Suprapubic skin (tissue), 4 donors: ENCODE results near the gene C2CD2L.
"Not testable (repeated sequence)": the region's sequence is repeated elsewhere in the genome, so short reads cannot be mapped to it uniquely, and the experiment has no call there.

Source experiments
- POLR2A ChIP-seq, 2 donors: fragments of 450-650 bp; IDR thresholded peaks; one replicate each; pipeline ENCODE4 v1.6.1; 2017; ENCODE audit warnings: antibody characterized with exemption in 2 of 2, mild to moderate bottlenecking in 2 of 2, moderate library complexity in 2 of 2
- POLR2AphosphoS5 ChIP-seq, 3 donors: sonication (generic); formaldehyde crosslinking; IDR thresholded peaks; one replicate each; pipeline ENCODE4 v1.6.1; 2017; ENCODE audit warnings: antibody characterized with exemption in 3 of 3
- TF ChIP-seq, protein P1 (sequence below), 2 donors: fragments of 200-600 bp in 1 of 2; fragments of 450-650 bp in 1 of 2; sonication (generic) in 1 of 2; IDR thresholded peaks; one replicate each; pipeline ENCODE4 v1.5.1; 2016 to 2019; ENCODE audit warnings: antibody characterized with exemption in 2 of 2, mild to moderate bottlenecking in 1 of 2, moderate library complexity in 1 of 2

DNA sequence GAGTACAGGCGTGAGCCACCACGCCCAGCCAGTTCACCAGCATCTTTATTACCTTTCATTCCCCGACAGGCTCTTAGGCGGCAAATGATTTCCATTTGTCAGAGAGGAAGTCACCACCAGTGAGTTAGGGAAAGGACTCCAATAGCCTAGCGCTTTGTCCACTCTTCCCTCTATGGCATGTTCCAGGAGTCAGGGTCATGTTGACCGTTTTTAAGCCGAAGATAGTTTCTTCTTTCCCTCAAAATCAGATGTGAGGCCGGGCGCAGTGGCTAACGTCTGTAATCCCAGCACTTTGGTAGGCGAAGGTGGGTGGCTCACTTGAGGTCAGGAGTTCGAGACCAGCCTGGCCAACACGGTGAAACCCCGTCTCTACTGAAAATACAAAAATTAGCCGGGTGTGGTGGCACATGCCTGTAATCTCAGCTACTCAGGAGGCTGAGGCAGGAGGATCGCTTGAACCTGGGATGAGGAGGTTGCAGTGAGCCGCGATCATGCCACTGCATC, 3.9 kb upstream of the C2CD2L start:
- TF ChIP-seq POLR2A, POLR2AphosphoS5 (IDR thresholded peaks at IDR 0.05): not testable (repeated sequence)
- TF ChIP-seq, protein P1, sequence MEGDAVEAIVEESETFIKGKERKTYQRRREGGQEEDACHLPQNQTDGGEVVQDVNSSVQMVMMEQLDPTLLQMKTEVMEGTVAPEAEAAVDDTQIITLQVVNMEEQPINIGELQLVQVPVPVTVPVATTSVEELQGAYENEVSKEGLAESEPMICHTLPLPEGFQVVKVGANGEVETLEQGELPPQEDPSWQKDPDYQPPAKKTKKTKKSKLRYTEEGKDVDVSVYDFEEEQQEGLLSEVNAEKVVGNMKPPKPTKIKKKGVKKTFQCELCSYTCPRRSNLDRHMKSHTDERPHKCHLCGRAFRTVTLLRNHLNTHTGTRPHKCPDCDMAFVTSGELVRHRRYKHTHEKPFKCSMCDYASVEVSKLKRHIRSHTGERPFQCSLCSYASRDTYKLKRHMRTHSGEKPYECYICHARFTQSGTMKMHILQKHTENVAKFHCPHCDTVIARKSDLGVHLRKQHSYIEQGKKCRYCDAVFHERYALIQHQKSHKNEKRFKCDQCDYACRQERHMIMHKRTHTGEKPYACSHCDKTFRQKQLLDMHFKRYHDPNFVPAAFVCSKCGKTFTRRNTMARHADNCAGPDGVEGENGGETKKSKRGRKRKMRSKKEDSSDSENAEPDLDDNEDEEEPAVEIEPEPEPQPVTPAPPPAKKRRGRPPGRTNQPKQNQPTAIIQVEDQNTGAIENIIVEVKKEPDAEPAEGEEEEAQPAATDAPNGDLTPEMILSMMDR (IDR thresholded peaks at IDR 0.05): not testable (repeated sequence)
